NT2/D1 (cell line): ENCODE results near the gene MAST4.

Source experiments
- DNase-seq: peaks from one replicate; pipeline ENCODE4 v3.0.0-alpha.2; 2011; ENCODE audit warnings: low read depth, low spot score
- H3K27me3 ChIP-seq: 2 replicates; pipeline ENCODE4 v1.6.0; 2011; ENCODE audit warnings: mild to moderate bottlenecking; ENCODE audit not compliant: insufficient read length, insufficient read depth
- H3K36me3 ChIP-seq: 2 replicates; pipeline ENCODE4 v1.6.1; 2011; ENCODE audit warnings: mild to moderate bottlenecking, low read length, mixed read lengths; ENCODE audit not compliant: insufficient read depth, insufficient read length
- H3K4me1 ChIP-seq: 2 replicates; pipeline ENCODE4 v1.5.1; 2011; ENCODE audit not compliant: insufficient read depth, insufficient read length
- H3K4me3 ChIP-seq: 2 replicates; pipeline ENCODE4 v1.5.1; 2011; ENCODE audit warnings: low read depth; ENCODE audit not compliant: insufficient read length
- H3K9ac ChIP-seq: 2 replicates; pipeline ENCODE4 v1.6.0; 2011; ENCODE audit warnings: low read depth; ENCODE audit not compliant: insufficient read length
- H3K9me3 ChIP-seq: 2 replicates; pipeline ENCODE4 v1.5.1; 2011; ENCODE audit warnings: mild to moderate bottlenecking, low read length; ENCODE audit not compliant: insufficient read depth
- SUZ12 ChIP-seq: IDR thresholded peaks from 2 replicates; pipeline ENCODE4 v1.6.1; 2011; ENCODE audit not compliant: insufficient read length, insufficient read depth; ENCODE audit errors: extremely low read depth
- YY1 ChIP-seq: IDR thresholded peaks from 2 replicates; pipeline ENCODE4 v1.6.1; 2011; ENCODE audit not compliant: insufficient read length, insufficient read depth
- ZNF274 ChIP-seq: IDR thresholded peaks from 2 replicates; pipeline ENCODE4 v1.6.1; 2011; ENCODE audit warnings: mild to moderate bottlenecking, low read depth, low read length

The MAST4 gene

DNA sequence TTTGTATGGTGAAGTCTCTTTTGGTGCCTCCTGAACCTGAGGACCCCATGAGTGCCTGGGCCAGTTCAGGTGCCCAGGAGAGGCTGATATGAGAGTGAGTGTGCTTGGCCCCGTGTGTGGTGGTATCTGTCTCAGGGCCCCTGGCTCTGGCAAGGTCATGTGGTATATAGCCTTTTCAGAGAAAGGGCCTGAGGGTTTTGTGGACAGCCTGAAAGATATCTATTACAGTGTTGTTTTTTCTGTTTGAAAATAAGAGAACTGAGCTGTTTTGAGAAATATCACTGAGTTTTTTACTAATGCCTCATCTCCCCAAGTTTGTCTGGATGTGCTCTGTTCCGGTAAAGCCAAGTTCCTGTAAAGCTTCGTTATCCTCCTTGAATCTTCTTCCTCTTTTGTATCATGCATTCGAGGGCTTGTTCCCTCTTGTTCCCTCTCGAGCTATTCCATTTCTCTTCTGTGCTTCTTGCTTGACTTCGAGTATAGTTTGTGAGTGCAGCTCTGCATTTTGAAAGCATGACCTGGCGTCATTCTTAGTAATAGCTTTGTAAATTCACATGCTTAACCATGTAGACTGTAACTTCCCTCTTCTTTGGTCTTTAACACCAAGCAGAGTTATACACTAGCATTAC, 122.3 kb downstream of the MAST4 start:
- no peaks in the 10 kb centered on the region for H3K9me3 ChIP-seq
- no peaks in the 10 kb centered on the region for H3K36me3 ChIP-seq
- H3K4me1 ChIP-seq: no peaks in the 10 kb centered on the region
- TF ChIP-seq SUZ12 (no peak), ZNF274 (no peak), YY1 (no peak)
- no peak for DNase-seq
- H3K9ac ChIP-seq: no peak overlapping the region
- no peak overlapping the region for H3K4me3 ChIP-seq
- no peaks in the 10 kb centered on the region for H3K27me3 ChIP-seq

DNA sequence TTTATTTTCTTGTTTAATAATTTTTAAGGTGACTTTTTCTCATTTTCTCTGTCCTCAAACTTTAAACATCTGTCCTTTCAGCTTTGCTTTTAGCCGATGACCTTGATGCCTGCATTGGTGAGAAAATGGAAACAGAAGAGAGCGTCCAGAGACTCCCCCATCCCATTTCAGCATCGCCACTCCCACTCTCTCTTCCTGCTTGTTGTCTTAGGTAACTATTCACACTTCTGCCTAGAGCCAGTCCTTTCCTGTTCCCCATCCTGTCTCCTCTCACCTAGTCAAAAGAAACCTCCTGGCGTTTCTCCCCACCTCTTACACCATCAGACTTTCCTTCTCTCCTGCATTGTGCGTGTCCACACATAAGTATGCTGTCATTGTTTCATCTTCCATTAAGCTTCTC, 124.6 kb downstream of the MAST4 start:
- TF ChIP-seq YY1: no peak
- TF ChIP-seq SUZ12: no peak
- no peak for TF ChIP-seq ZNF274
- Histone ChIP-seq H3K36me3 (no peaks in the 10 kb centered on the region), H3K9ac (no peak overlapping the region), H3K4me3 (no peak overlapping the region), H3K4me1 (no peaks in the 10 kb centered on the region), H3K9me3 (no peaks in the 10 kb centered on the region), H3K27me3 (no peaks in the 10 kb centered on the region)
- no peak for DNase-seq

DNA sequence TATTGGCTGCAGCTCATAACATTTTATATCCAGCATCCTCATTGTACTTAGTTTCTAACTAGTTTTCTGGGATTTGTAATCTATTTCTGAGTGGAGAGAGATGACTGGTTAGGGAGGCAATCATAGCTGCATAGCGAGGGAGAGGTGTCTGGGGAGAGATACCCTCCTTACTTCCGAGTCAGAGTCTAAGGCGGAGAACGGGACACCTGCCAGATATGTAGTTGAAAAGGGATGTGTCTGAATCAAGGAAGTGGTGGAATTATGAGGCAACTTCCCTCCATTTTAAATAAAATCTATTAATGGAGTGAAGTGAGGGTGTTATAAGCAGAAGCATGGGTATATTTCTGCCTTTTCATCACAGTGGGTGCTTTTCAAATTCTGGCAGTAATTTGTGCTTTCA, 126.5 kb downstream of the MAST4 start:
- Histone ChIP-seq H3K27me3 (no peaks in the 10 kb centered on the region), H3K9ac (no peak overlapping the region), H3K4me1 (no peaks in the 10 kb centered on the region), H3K4me3 (no peak overlapping the region), H3K36me3 (no peaks in the 10 kb centered on the region), H3K9me3 (no peaks in the 10 kb centered on the region)
- no peak for DNase-seq
- TF ChIP-seq YY1 (no peak), ZNF274 (no peak), SUZ12 (no peak)

DNA sequence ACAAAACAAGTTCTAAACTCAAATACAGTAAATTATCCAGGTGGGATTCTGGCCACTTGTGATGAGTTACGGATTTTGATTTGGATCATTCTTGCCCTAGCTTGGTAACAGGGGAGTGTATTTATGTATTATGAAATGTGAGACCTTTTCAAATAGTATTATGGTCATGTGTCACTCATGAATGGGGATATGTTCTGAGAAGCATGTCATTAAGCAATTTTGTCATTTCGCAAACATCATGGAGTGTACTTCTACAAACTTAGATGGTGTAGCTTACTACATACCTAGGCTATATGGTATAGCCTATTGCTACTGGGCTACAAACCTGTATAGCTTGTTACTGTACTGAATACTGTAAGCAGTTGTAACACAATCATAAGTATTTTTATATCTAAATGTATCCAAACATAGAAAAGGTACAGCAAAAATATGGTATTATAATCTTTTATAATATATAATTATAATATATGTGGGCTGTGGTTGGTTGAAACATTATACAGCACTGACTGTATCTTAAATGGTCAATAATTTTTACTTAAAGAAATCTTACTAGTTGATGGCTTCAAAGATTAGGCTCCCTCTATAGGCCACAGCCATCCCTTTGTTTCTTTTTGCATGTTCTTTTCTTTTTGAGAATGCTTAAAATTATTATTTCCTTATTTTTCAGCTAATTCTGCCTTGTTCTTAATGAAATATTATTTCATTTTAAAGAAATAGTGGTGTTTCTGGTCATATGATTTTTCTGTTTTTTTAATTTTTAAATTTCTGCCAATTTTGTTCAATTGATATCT, 128.4 kb downstream of the MAST4 start:
- H3K27me3 ChIP-seq: no peaks in the 10 kb centered on the region
- H3K9me3 ChIP-seq: no peaks in the 10 kb centered on the region
- no peak overlapping the region for H3K4me3 ChIP-seq
- H3K9ac ChIP-seq: no peak overlapping the region
- no peak for DNase-seq
- H3K36me3 ChIP-seq: no peaks in the 10 kb centered on the region
- TF ChIP-seq ZNF274 (no peak), YY1 (no peak), SUZ12 (no peak)
- no peaks in the 10 kb centered on the region for H3K4me1 ChIP-seq

DNA sequence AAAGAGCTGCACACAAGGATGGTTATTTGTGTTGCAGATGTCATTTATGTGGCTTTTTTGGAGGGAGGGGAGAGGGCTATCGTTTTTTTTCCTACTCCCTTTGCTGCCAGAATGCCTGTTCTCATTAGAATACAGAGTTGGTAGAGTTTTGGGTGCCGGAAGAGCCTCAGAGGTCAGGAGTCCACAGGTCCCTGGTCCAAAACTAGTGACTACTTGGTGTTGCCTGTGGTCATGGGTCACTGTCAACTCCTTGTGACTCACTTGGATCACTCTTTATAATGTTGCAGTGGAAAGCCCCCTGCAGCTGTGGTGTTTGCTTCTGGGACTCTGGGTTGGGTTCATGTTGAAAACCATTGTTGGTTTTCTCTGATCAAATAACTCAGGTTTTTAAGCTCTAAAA, 131.4 kb downstream of the MAST4 start:
- Histone ChIP-seq H3K4me3 (no peak overlapping the region), H3K9me3 (no peaks in the 10 kb centered on the region), H3K4me1 (no peaks in the 10 kb centered on the region), H3K36me3 (no peaks in the 10 kb centered on the region), H3K9ac (no peak overlapping the region), H3K27me3 (no peaks in the 10 kb centered on the region)
- TF ChIP-seq SUZ12: no peak
- TF ChIP-seq ZNF274: no peak
- no peak for TF ChIP-seq YY1
- no peak for DNase-seq

DNA sequence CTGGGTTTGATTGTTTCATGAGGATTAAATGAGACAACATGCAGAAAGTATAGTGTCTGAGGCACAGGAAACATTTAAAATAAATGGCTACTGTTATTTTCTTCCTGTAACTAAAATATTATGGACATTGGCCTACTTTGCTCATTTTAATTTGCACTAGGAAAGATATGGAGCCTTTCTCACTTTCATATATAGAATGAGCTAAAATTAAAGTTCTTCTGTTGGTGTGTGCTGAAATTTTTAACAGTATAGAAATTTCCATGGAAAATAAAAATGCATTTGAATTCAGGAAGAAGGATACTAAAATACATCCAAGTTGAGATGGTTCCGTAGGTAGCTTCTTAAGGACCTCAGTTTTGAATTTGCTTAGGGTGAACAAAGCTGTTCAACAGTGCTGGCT, 131.9 kb downstream of the MAST4 start:
- no peaks in the 10 kb centered on the region for H3K4me1 ChIP-seq
- H3K36me3 ChIP-seq: no peaks in the 10 kb centered on the region
- no peaks in the 10 kb centered on the region for H3K9me3 ChIP-seq
- H3K27me3 ChIP-seq: no peaks in the 10 kb centered on the region
- DNase-seq: no peak
- H3K9ac ChIP-seq: no peak overlapping the region
- no peak overlapping the region for H3K4me3 ChIP-seq
- TF ChIP-seq ZNF274 (no peak), YY1 (no peak), SUZ12 (no peak)

DNA sequence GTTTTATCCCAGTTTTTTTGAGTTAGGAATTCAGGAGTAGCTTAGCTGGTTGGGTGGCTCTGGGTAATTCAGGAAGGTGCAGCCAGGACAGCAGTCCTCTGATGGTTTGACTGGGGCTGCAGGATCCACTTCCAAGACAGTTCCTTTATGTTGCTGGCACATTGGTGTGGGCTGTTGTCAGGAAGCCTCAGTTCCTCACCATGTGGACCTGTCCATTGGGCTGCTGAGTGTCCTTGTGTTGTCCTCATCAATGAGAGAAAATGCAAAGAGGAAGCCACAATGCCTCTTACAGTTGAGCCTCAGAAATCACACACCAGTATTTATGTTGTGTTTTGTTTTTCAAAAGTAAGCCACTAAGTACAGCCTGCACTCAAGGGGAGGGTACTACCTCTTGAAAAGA, 140.9 kb downstream of the MAST4 start:
- no peak for TF ChIP-seq YY1
- TF ChIP-seq SUZ12: no peak
- no peak for TF ChIP-seq ZNF274
- no peaks in the 10 kb centered on the region for H3K27me3 ChIP-seq

More for the DNA sequence above, 140.9 kb downstream of the MAST4 start:
- DNase-seq: no peak
- H3K4me1 ChIP-seq: no peaks in the 10 kb centered on the region
- H3K9me3 ChIP-seq: no peaks in the 10 kb centered on the region
- no peak overlapping the region for H3K4me3 ChIP-seq
- H3K9ac ChIP-seq: no peak overlapping the region
- no peaks in the 10 kb centered on the region for H3K36me3 ChIP-seq
